GM23338 (cell line): ENCODE measurements around the gene DMD. TPM values are rescaled to one million over a fixed set of nuclear protein-coding genes. Genes with fewer than 3 reads are reported as not detected.

Source experiments
- ATAC-seq: fragments of 200-7000 bp; cut with Tn5 transposase; 3 replicates; pipeline ENCODE4 v1.9.1; 2020
- DNase-seq: peaks from one replicate; pipeline ENCODE4 v3.0.0-alpha.2; 2015; ENCODE audit warnings: low spot score
- H2AFZ ChIP-seq: fragments of 200-600 bp; sonication (generic); 2 replicates; pipeline ENCODE4 v1.8.0; 2016; ENCODE audit warnings: antibody characterized with exemption, mild to moderate bottlenecking, moderate library complexity
- H3F3A ChIP-seq: fragments of 200-600 bp; sonication (generic); replicated peaks from 2 replicates; pipeline ENCODE4 v1.8.0; 2017; ENCODE audit warnings: antibody characterized with exemption, mixed run types, low read depth
- H3K27ac ChIP-seq: fragments of 200-600 bp; sonication (generic); 2 replicates; pipeline ENCODE4 v1.6.1; 2016; ENCODE audit warnings: low read depth
- H3K27me3 ChIP-seq: fragments of 200-600 bp; sonication (generic); 2 replicates; pipeline ENCODE4 v1.8.0; 2016; ENCODE audit warnings: mild to moderate bottlenecking, mixed run types, moderate library complexity; ENCODE audit not compliant: insufficient read depth
- H3K36me3 ChIP-seq: fragments of 200-600 bp; sonication (generic); 2 replicates; pipeline ENCODE4 v1.8.0; 2016; ENCODE audit warnings: mild to moderate bottlenecking; ENCODE audit not compliant: insufficient read depth
- H3K4me1 ChIP-seq: fragments of 200-600 bp; sonication (generic); 2 replicates; pipeline ENCODE4 v1.8.0; 2016; ENCODE audit warnings: mild to moderate bottlenecking, moderate library complexity; ENCODE audit not compliant: insufficient read depth
- H3K4me2 ChIP-seq: fragments of 200-600 bp; sonication (generic); 2 replicates; pipeline ENCODE4 v1.7.1; 2017; ENCODE audit warnings: mixed run types
- H3K4me3 ChIP-seq: fragments of 200-600 bp; sonication (generic); 2 replicates; pipeline ENCODE4 v1.6.1; 2016; ENCODE audit warnings: mixed run types
- H3K79me2 ChIP-seq: fragments of 200-600 bp; sonication (generic); replicated peaks from 2 replicates; pipeline ENCODE4 v1.8.0; 2017; ENCODE audit warnings: mild to moderate bottlenecking; ENCODE audit not compliant: insufficient read depth
- H3K9me2 ChIP-seq: fragments of 200-600 bp; sonication (generic); 2 replicates; pipeline ENCODE4 v1.8.0; 2017; ENCODE audit not compliant: insufficient read depth
- H4K20me1 ChIP-seq: fragments of 200-600 bp; sonication (generic); replicated peaks from 2 replicates; pipeline ENCODE4 v1.8.0; 2017; ENCODE audit warnings: mild to moderate bottlenecking; ENCODE audit not compliant: insufficient read depth
- H3K27ac Mint-ChIP-seq: 2 replicates; pipeline ENCODE4 v1.8.0; 2020; ENCODE audit warnings: inconsistent platforms, mild to moderate bottlenecking, moderate library complexity, mixed read lengths
- H3K27me3 Mint-ChIP-seq: 3 replicates; pipeline ENCODE4 v1.8.0; 2022; ENCODE audit warnings: low read depth, mild to moderate bottlenecking, moderate library complexity, mixed read lengths, inconsistent platforms; ENCODE audit not compliant: insufficient read depth, poor library complexity
- H3K36me3 Mint-ChIP-seq: 3 replicates; pipeline ENCODE4 v1.8.0; 2021; ENCODE audit warnings: low read depth, mild to moderate bottlenecking, inconsistent platforms, moderate library complexity, mixed read lengths
- H3K4me1 Mint-ChIP-seq: 3 replicates; pipeline ENCODE4 v1.8.0; 2020; ENCODE audit warnings: mild to moderate bottlenecking, inconsistent platforms, mixed read lengths
- H3K4me3 Mint-ChIP-seq: 3 replicates; pipeline ENCODE4 v1.8.0; 2021; ENCODE audit warnings: moderate library complexity, mild to moderate bottlenecking, inconsistent platforms, mixed read lengths
- H3K9me3 Mint-ChIP-seq: 3 replicates; pipeline ENCODE4 v1.8.0; 2020; ENCODE audit warnings: moderate library complexity, mild to moderate bottlenecking, inconsistent platforms, mixed read lengths
- CREB1 ChIP-seq: fragments of 250-450 bp; sonication (Bioruptor Pico); IDR thresholded peaks from 2 replicates; pipeline ENCODE4 v1.5.0; 2020; ENCODE audit warnings: low read depth, mild to moderate bottlenecking, moderate library complexity
- EZH2phosphoT487 ChIP-seq: fragments of 200-600 bp; sonication (generic); IDR thresholded peaks from one replicate; pipeline ENCODE4 v1.8.1; 2018; ENCODE audit warnings: antibody characterized with exemption; ENCODE audit not compliant: unreplicated experiment
- JUNB ChIP-seq: IDR thresholded peaks from one replicate; pipeline ENCODE4 v1.6.1; 2016; ENCODE audit warnings: antibody characterized with exemption; ENCODE audit not compliant: unreplicated experiment
- NANOG ChIP-seq: IDR thresholded peaks from 2 replicates; pipeline ENCODE4 v1.6.1; 2016; ENCODE audit warnings: antibody characterized with exemption, borderline replicate concordance
- POLR2AphosphoS5 ChIP-seq: IDR thresholded peaks from 2 replicates; pipeline ENCODE4 v1.6.1; 2016; ENCODE audit warnings: antibody characterized with exemption, low read depth
- polyA plus RNA-seq: library from polyadenylated mRNA; unstranded; fragments of >200 nt; fragmentation: Nextera tagmentation; extraction: Ambion mirVana; gene quantifications from 2 replicates; pipeline ENCODE4 v1.2.1, GENCODE V29; 2016
- total RNA-seq: library from RNA; depleted of rRNA; stranded (reverse); fragments of >200 nt; shearing (Covaris generic); gene quantifications from 2 replicates; pipeline ENCODE4 v1.2.3, GENCODE V29; 2014
- TF ChIP-seq, protein P1 (sequence below): fragments of 250-450 bp; sonication (Bioruptor Pico); IDR thresholded peaks from 2 replicates; pipeline ENCODE4 v1.5.0; 2020; ENCODE audit warnings: mild to moderate bottlenecking, moderate library complexity
- TF ChIP-seq, protein P2 (sequence below): IDR thresholded peaks from one replicate; pipeline ENCODE4 v1.6.1; 2018; ENCODE audit warnings: antibody characterized with exemption; ENCODE audit not compliant: unreplicated experiment

The DMD gene
- total and polyA plus RNA-seq, 2 experiments from 2014 or later = 4.5 to 7.6 TPM

DNA sequence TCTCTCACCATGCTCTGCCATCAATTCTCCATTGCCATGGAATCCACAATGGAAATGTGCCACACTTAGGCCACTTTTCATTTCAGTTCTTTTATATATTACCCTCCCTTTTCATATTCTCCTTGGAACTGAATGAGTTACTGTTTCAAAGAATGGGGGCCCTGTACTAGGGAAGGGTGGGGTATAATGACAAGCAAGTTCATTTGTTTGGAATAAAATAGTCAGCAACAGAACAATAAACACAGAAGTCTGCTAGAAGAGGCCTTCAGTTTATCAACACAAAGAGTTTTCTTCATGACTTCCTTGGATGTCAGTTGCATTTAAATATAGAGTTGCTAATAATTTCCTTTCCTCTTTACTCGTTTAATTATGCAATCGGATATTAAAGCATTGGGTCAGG, 1661.2 kb downstream of the DMD start (continued):
- TF ChIP-seq, protein P1, sequence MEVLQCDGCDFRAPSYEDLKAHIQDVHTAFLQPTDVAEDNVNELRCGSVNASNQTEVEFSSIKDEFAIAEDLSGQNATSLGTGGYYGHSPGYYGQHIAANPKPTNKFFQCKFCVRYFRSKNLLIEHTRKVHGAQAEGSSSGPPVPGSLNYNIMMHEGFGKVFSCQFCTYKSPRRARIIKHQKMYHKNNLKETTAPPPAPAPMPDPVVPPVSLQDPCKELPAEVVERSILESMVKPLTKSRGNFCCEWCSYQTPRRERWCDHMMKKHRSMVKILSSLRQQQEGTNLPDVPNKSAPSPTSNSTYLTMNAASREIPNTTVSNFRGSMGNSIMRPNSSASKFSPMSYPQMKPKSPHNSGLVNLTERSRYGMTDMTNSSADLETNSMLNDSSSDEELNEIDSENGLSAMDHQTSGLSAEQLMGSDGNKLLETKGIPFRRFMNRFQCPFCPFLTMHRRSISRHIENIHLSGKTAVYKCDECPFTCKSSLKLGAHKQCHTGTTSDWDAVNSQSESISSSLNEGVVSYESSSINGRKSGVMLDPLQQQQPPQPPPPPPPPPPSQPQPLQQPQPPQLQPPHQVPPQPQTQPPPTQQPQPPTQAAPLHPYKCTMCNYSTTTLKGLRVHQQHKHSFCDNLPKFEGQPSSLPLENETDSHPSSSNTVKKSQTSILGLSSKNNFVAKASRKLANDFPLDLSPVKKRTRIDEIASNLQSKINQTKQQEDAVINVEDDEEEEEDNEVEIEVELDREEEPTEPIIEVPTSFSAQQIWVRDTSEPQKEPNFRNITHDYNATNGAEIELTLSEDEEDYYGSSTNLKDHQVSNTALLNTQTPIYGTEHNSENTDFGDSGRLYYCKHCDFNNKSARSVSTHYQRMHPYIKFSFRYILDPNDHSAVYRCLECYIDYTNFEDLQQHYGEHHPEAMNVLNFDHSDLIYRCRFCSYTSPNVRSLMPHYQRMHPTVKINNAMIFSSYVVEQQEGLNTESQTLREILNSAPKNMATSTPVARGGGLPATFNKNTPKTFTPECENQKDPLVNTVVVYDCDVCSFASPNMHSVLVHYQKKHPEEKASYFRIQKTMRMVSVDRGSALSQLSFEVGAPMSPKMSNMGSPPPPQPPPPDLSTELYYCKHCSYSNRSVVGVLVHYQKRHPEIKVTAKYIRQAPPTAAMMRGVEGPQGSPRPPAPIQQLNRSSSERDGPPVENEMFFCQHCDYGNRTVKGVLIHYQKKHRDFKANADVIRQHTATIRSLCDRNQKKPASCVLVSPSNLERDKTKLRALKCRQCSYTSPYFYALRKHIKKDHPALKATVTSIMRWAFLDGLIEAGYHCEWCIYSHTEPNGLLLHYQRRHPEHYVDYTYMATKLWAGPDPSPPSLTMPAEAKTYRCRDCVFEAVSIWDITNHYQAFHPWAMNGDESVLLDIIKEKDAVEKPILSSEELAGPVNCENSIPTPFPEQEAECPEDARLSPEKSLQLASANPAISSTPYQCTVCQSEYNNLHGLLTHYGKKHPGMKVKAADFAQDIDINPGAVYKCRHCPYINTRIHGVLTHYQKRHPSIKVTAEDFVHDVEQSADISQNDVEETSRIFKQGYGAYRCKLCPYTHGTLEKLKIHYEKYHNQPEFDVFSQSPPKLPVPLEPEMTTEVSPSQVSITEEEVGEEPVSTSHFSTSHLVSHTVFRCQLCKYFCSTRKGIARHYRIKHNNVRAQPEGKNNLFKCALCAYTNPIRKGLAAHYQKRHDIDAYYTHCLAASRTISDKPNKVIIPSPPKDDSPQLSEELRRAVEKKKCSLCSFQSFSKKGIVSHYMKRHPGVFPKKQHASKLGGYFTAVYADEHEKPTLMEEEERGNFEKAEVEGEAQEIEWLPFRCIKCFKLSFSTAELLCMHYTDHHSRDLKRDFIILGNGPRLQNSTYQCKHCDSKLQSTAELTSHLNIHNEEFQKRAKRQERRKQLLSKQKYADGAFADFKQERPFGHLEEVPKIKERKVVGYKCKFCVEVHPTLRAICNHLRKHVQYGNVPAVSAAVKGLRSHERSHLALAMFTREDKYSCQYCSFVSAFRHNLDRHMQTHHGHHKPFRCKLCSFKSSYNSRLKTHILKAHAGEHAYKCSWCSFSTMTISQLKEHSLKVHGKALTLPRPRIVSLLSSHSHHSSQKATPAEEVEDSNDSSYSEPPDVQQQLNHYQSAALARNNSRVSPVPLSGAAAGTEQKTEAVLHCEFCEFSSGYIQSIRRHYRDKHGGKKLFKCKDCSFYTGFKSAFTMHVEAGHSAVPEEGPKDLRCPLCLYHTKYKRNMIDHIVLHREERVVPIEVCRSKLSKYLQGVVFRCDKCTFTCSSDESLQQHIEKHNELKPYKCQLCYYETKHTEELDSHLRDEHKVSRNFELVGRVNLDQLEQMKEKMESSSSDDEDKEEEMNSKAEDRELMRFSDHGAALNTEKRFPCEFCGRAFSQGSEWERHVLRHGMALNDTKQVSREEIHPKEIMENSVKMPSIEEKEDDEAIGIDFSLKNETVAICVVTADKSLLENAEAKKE = no peak
- TF ChIP-seq NANOG = no peak

- DNase-seq (no peak), ATAC-seq (no peak)
- TF ChIP-seq POLR2AphosphoS5 (no peak), JUNB (no peak), EZH2phosphoT487 (no peak), CREB1 (CRISPR knock-in tag) (no peak)
- TF ChIP-seq, protein P2, sequence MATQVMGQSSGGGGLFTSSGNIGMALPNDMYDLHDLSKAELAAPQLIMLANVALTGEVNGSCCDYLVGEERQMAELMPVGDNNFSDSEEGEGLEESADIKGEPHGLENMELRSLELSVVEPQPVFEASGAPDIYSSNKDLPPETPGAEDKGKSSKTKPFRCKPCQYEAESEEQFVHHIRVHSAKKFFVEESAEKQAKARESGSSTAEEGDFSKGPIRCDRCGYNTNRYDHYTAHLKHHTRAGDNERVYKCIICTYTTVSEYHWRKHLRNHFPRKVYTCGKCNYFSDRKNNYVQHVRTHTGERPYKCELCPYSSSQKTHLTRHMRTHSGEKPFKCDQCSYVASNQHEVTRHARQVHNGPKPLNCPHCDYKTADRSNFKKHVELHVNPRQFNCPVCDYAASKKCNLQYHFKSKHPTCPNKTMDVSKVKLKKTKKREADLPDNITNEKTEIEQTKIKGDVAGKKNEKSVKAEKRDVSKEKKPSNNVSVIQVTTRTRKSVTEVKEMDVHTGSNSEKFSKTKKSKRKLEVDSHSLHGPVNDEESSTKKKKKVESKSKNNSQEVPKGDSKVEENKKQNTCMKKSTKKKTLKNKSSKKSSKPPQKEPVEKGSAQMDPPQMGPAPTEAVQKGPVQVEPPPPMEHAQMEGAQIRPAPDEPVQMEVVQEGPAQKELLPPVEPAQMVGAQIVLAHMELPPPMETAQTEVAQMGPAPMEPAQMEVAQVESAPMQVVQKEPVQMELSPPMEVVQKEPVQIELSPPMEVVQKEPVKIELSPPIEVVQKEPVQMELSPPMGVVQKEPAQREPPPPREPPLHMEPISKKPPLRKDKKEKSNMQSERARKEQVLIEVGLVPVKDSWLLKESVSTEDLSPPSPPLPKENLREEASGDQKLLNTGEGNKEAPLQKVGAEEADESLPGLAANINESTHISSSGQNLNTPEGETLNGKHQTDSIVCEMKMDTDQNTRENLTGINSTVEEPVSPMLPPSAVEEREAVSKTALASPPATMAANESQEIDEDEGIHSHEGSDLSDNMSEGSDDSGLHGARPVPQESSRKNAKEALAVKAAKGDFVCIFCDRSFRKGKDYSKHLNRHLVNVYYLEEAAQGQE = no peak
- H3K36me3 ChIP-seq = no peaks in the 10 kb centered on the region
- no peaks in the 10 kb centered on the region for H3K79me2 ChIP-seq
- H3K27me3 Mint-ChIP-seq = no peaks in the 10 kb centered on the region
- H3K9me2 ChIP-seq = no peaks in the 10 kb centered on the region
- peaks cover 21% of the 10 kb centered on the region for H3K4me1 Mint-ChIP-seq
- no peaks in the 10 kb centered on the region for H3F3A ChIP-seq
- no peaks in the 10 kb centered on the region for H3K27me3 ChIP-seq
- no peak overlapping the region for H3K4me2 ChIP-seq
- H2AFZ ChIP-seq = no peak overlapping the region
- no peak overlapping the region for H3K4me3 Mint-ChIP-seq
- H4K20me1 ChIP-seq = no peaks in the 10 kb centered on the region
- no peak overlapping the region for H3K27ac Mint-ChIP-seq
- no peaks in the 10 kb centered on the region for H3K4me1 ChIP-seq
- H3K27ac ChIP-seq = no peak overlapping the region
- no peak overlapping the region for H3K4me3 ChIP-seq
- H3K36me3 Mint-ChIP-seq = no peaks in the 10 kb centered on the region
- H3K9me3 Mint-ChIP-seq = no peaks in the 10 kb centered on the region
These were observed 1663.5 kb downstream of the DMD start for GRCh38 chrX:31547816-31548215.
